Parathyroid adenoma (tissue), 2 donors: ENCODE data around the gene DNAL1.
A peak's percentile ranks its signal among the peaks of the same experiment; 100 is the strongest.

Experiments
- H2AFZ ChIP-seq: fragments of 300-600 bp; sonication (generic); one replicate; pipeline ENCODE4 v1.7.0; 2017; ENCODE audit warnings: antibody characterized with exemption, mild to moderate bottlenecking
- H3K27ac ChIP-seq: fragments of 300-600 bp; sonication (generic); one replicate; pipeline ENCODE4 v1.7.0; 2017
- H3K27me3 ChIP-seq: fragments of 300-600 bp; sonication (generic); one replicate; pipeline ENCODE4 v1.7.0; 2017; ENCODE audit warnings: low read length; ENCODE audit not compliant: control insufficient read depth, insufficient read depth
- H3K36me3 ChIP-seq: fragments of 300-600 bp; sonication (generic); one replicate; pipeline ENCODE4 v1.7.0; 2017; ENCODE audit warnings: low read length; ENCODE audit not compliant: control insufficient read depth, insufficient read depth
- H3K4me1 ChIP-seq: fragments of 300-600 bp; sonication (generic); one replicate; pipeline ENCODE4 v1.7.0; 2017; ENCODE audit warnings: control low read depth
- H3K4me2 ChIP-seq: fragments of 300-600 bp; sonication (generic); one replicate; pipeline ENCODE4 v1.7.0; 2017; ENCODE audit warnings: low read length
- H3K4me3 ChIP-seq: fragments of 300-600 bp; sonication (generic); one replicate; pipeline ENCODE4 v1.7.0; 2017; ENCODE audit warnings: low read depth, low read length
- H3K79me2 ChIP-seq: fragments of 300-600 bp; sonication (generic); one replicate; pipeline ENCODE4 v1.7.0; 2017; ENCODE audit warnings: control low read depth
- H3K9ac ChIP-seq: fragments of 300-600 bp; sonication (generic); one replicate; pipeline ENCODE4 v1.7.0; 2017; ENCODE audit warnings: mild to moderate bottlenecking
- H3K9me3 ChIP-seq: fragments of 300-600 bp; sonication (generic); one replicate; pipeline ENCODE4 v1.7.0; 2017; ENCODE audit warnings: low read length; ENCODE audit not compliant: control insufficient read depth
- TF ChIP-seq, protein P1 (sequence below): fragments of 300-600 bp; sonication (generic); IDR thresholded peaks from one replicate; pipeline ENCODE4 v1.7.0; 2017; ENCODE audit warnings: antibody characterized with exemption, mild to moderate bottlenecking
- donor health status: primary hyperparathyroidism.

The DNAL1 gene

DNA sequence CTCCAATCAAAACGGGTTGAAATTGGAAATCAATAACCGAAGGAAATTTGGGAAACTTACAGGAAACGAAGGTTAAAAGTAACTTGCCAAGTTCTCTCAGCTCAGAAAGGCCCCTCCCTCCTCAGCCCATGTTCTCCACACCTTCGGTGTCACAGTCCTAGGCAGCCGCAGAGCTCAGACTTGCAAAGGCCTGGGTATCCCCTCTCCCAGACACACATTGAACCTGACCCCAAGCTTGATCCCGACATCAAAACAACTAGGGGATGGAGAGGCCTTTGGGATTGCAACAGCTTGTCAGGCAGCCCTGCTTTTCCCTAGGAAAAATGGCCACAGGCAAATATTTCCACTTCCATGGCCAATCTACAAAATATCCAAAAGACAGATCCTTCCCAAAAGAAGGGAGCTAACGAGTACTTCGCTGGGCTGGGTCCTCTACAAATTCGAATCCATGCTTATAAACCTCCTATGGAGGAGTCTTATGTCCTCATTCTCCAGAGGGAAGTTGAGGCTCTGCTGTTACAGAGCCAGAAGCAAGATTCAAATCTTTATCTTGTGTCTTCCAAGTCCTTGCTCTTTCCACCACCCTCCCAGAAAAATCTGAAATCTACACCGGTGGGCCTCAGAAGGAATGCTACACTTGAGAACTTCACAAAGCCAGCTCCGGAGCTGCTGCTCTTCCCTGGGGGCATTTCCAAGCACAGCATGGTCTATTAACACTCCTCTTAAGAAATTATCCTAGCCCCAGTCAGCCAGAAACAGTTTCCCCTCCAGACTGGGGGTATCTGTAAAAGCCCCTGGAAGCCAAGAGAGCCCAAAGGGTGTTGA, 105.1 kb downstream of the DNAL1 start:
- Histone ChIP-seq H3K27me3 (no peaks in the 10 kb centered on the region), H3K4me3 (no peak overlapping the region), H3K9ac (no peak overlapping the region), H2AFZ (no peak overlapping the region), H3K4me2 (peak overlapping the region; percentile 39), H3K27ac (peak overlapping the region; percentile 95), H3K36me3 (no peaks in the 10 kb centered on the region), H3K79me2 (peaks cover 83% of the 10 kb centered on the region), H3K4me1 (peaks cover 78% of the 10 kb centered on the region), H3K9me3 (no peaks in the 10 kb centered on the region)
- TF ChIP-seq, protein P1, sequence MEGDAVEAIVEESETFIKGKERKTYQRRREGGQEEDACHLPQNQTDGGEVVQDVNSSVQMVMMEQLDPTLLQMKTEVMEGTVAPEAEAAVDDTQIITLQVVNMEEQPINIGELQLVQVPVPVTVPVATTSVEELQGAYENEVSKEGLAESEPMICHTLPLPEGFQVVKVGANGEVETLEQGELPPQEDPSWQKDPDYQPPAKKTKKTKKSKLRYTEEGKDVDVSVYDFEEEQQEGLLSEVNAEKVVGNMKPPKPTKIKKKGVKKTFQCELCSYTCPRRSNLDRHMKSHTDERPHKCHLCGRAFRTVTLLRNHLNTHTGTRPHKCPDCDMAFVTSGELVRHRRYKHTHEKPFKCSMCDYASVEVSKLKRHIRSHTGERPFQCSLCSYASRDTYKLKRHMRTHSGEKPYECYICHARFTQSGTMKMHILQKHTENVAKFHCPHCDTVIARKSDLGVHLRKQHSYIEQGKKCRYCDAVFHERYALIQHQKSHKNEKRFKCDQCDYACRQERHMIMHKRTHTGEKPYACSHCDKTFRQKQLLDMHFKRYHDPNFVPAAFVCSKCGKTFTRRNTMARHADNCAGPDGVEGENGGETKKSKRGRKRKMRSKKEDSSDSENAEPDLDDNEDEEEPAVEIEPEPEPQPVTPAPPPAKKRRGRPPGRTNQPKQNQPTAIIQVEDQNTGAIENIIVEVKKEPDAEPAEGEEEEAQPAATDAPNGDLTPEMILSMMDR, result no peak

DNA sequence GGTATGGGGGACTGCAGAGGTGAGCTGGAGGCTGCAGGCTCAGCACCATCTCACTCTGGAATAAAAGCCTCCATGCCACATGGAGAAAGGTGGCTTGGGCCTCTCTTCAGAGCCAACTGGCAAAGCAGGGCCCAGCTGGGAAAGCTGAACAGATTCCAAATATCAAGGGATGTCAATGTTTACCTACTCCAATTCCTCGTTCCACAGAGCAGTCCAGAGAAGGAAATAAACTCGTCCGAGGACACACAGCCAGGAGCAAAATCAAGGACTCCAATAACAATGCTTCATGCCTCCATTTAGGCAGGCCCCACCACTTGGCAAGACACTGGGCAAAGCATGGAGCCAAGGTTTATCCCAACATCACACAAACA, 105.7 kb downstream of the DNAL1 start:
- Histone ChIP-seq H3K27ac (peak overlapping the region; percentile 95), H3K36me3 (no peaks in the 10 kb centered on the region), H2AFZ (no peak overlapping the region), H3K4me3 (no peak overlapping the region), H3K9ac (no peak overlapping the region), H3K4me1 (peaks cover 78% of the 10 kb centered on the region), H3K79me2 (peaks cover 83% of the 10 kb centered on the region), H3K9me3 (no peaks in the 10 kb centered on the region), H3K27me3 (no peaks in the 10 kb centered on the region), H3K4me2 (no peak overlapping the region)
- TF ChIP-seq, protein P1, result no peak

DNA sequence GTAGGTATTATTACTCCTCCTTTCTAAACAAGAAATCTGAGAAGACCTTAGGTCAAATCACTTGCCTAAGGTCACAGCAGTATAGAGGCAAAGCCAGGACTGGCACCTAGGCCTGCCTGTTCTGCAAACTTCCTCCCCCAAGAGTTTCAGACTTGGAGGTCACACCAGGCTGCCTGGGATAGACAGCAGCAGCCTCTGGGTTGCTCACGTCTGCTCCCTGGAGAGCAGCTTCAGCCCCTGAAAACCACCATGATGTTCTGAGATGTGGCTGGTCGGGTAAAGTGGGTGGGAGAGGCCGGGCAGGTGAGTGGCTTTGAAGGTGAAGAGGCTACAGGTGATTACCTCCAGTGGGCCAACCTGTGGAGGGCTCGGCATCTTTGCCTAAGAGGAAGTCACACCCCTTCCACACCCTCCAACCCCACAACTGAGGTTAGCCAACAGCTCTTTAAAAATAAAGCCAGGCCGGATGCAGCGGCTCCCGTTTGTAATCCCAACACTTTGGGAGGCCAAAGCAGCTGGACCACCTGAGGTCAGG, 106.4 kb downstream of the DNAL1 start:
- peaks cover 83% of the 10 kb centered on the region for H3K79me2 ChIP-seq
- H3K36me3 ChIP-seq, result no peaks in the 10 kb centered on the region
- H3K4me2 ChIP-seq, result no peak overlapping the region
- H3K27ac ChIP-seq, result peak overlapping the region; percentile 95
- peaks cover 79% of the 10 kb centered on the region for H3K4me1 ChIP-seq
- no peak overlapping the region for H2AFZ ChIP-seq
- H3K9ac ChIP-seq, result no peak overlapping the region
- H3K4me3 ChIP-seq, result no peak overlapping the region
- no peaks in the 10 kb centered on the region for H3K9me3 ChIP-seq
- H3K27me3 ChIP-seq, result no peaks in the 10 kb centered on the region
- TF ChIP-seq, protein P1, result no peak

DNA sequence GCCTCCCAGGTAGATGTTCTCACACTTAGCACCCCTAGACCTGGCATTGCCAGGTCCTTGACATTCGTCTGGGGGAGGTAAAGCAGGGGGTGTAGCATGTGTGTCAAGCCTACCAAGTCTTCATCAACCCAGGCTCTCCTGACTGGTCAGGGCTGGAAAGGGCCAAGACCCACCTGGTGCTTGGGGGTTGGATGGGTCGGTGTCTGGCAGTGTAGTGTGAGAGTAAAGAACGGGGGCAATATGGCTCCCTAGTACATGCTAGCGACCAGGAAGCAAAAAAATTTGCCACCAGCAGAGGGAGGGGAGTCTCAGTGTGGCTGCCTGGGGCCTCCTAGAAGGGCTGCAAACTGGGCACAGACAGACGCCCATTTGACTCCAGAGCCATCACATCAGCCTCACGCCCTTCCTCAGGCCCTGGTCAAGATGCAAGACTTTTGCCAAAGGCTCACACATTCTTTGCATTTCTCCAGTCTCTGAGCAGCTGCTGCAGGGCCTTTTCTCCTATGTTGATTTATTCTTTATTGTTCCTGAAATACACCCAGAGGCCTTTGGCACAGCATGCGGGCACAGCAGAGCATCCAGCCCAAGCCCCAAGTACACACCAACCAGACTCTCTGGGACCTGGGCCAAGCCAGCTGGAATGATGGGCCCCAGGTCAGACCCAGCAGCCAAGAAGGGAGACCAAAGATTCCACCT, 107.7 kb downstream of the DNAL1 start:
- peaks cover 78% of the 10 kb centered on the region for H3K4me1 ChIP-seq

More for the DNA sequence above, 107.7 kb downstream of the DNAL1 start:
- Histone ChIP-seq H3K79me2 (peaks cover 82% of the 10 kb centered on the region), H3K9ac (no peak overlapping the region), H2AFZ (no peak overlapping the region), H3K4me3 (no peak overlapping the region), H3K4me2 (peak overlapping the region; percentile 30), H3K27ac (peak overlapping the region; percentile 95), H3K36me3 (no peaks in the 10 kb centered on the region), H3K9me3 (no peaks in the 10 kb centered on the region), H3K27me3 (no peaks in the 10 kb centered on the region)
- TF ChIP-seq, protein P1, result no peak
